ENCODE results near the gene FBXO11.
"Not testable (repeated sequence)": the region's sequence is repeated elsewhere in the genome, so short reads cannot be mapped to it uniquely, and the experiment has no call there.

The FBXO11 gene
- 39.2 to 128 (median 68.9) reads per million in 18 experiments for total RNA-seq

- DNase-seq, result peak; percentile 99
These were observed at the start of gene FBXO11 for GRCh38 chr2:47906157-47907038. FBXO11 (minus strand) TSS chr2:47906498; CDS start chr2:47905720, 778 bp downstream.

DNA sequence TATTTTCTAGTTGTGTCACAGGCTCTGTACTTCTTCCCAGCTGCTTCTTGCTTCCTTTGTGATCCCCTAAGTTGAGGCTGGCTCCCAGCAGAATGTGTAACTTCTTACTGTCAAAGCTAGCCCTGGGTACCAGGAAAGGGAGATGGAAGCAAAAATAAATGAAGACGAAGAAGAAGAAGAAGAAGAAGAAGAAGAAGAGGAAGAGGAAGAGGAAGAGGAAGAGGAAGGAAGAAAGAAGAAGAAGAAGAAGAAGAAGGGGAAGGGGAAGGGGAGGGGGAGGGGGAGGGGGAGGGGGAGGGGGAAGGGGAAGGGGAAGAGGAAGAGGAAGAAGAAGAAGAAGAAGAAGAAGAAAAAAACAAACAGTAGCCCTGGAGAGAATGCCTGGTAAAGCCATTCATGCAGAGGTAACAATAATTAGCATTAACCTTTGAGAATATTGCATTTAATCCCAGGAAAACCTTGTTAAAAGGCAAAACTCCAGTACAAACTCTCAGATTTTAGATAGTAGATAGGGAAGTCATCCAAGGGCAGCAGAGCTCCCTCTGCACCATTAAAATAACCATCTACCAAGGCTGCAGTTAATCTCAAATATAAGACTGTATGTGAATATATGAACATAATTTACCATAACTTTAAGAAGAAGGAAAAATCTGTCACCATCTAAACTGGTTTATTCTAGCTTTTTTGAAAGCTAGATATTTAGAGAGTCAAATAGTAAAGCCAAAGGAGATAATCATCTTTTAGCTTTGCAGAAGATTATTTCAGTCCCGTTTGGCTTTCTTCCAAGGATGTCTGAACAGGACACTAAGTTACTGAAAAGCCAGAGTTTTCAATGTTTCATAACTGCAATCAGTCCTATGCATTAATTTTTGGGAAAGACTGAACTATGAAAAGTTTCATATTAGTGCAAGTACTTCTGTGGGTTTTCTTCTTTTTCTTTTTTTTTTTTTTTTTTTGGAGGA, 44.3 kb upstream of the FBXO11 start:
- DNase-seq, result no peak

GRCh38 chr2:47946593-47946992, 40.3 kb upstream of the FBXO11 start:
- no peak for DNase-seq

DNA sequence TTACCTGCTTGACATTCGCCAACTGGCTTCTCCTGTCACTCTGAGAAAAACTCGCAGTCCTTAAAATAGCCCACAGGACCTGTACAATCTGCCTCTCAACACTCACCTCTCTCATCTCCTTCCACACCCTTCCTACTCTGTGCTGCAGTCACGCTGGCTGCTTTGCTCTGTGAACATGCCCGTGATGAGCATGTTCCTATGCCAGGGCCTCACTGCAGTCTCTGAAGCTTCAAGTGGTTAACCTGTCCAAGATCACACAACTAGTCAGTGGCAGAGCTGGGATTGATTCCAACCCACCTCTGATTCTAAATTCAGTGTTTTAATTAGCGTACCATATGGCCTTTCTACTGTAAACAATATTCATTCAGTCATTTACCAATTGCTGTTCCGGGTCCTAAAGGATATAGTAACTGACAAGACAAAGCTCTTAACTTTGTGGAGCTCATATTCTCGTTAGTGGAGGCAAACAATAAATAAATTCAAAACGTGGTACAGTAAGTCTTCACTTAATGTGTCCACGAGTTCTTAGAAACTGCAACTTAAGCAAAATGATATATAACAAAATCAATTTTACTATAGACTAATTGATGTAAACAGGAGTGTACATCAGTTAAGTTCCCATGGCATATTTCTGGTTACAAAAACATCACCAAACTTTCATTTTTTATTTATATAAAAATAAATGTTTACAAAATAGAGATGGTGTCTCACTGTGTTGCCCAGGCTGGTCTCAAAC, 38.9 kb upstream of the FBXO11 start:
- no peak for DNase-seq

GRCh38 chr2:47941936-47942335, 35.6 kb upstream of the FBXO11 start:
- no peak for DNase-seq

DNA sequence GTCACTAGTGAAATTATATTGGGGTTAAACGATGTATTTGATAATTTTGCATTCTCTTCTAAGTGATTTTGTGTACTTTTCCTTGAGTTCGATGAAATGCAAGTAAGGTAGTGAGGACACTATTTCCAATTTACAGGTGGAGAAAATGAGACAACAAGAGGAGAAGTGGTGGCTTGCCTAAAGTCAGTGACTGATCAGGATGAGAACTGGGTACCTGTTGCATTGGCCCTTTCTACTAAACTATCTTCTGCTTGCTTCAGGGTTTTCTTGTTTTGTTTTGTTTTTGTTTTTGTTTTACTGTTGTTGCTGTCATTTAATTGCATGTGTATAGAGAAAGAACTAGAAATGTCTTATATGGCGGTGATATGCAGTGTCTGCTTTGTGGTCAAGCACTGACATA, 31.4 kb upstream of the FBXO11 start:
- no peak for DNase-seq

GRCh38 chr2:47935071-47935470, 28.8 kb upstream of the FBXO11 start:
- peak in 1 of 2 donors; percentile 53 for DNase-seq

GRCh38 chr2:47918043-47918442, 11.7 kb upstream of the FBXO11 start:
- DNase-seq, result no peak

- peak; percentile 37 to 73 for DNase-seq
These were observed 11.1 kb upstream of the FBXO11 start for GRCh38 chr2:47917276-47917961.

DNA sequence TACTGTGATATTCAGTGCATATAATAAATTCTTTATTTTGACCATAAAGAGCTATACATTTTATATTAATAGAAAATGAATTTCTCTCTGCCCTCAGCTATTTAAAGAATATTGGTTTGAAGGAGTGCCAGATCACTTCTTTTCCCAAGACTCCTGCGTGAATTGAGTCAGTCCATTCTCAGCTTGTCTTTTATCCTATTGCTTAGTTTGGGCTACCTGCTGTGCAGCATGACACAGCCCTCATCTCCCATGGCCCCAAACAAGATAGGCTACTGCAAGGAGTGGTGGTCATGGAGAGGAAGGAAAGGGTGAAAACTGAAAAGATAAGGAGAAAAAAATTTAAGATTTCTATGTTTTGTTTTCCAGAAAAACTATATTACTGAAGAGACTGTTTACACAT, 10.1 kb upstream of the FBXO11 start:
- DNase-seq, result no peak

- DNase-seq, result not testable (repeated sequence)
These were observed 4.4 kb upstream of the FBXO11 start for GRCh38 chr2:47910662-47911061.

GRCh38 chr2:47908682-47909081, 2.4 kb upstream of the FBXO11 start:
- DNase-seq, result no peak

DNA sequence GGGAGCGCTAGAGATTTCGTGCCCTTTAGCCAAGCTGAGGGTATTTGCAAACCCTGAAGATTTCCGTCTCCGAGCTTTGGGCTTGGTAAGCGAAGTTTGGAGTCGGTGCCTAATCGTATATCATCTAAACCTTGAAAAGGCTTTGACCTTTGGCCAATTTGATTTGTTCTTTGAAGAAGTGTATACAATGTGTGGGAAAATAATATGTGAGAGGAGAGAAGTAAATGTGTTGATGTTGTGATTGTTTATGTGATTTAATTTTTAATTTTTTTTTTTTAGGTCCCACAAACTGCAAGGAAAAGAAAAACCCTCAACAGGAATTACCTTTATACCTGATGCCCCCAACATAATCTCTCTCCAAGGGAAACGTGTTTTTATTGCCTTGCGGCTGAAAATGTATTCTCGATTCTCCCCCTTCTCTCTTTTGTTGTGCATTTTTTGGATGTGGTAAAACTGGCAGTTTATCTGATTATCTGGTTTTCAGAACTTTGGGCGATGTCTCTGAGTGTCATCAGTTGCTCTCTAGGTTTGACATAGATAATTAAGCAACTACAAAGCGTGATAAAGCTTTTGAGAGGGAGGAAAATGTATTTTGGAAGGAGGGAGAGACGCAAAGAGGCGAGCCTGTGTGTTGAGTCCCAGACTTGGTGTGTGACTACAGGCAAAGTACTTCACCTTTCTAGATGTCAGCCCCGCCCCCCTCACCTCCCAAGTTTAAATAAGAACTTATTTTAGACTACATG, 912 bp upstream of the FBXO11 start:
- peak in 1 of 2 donors; percentile 17 for DNase-seq

DNA sequence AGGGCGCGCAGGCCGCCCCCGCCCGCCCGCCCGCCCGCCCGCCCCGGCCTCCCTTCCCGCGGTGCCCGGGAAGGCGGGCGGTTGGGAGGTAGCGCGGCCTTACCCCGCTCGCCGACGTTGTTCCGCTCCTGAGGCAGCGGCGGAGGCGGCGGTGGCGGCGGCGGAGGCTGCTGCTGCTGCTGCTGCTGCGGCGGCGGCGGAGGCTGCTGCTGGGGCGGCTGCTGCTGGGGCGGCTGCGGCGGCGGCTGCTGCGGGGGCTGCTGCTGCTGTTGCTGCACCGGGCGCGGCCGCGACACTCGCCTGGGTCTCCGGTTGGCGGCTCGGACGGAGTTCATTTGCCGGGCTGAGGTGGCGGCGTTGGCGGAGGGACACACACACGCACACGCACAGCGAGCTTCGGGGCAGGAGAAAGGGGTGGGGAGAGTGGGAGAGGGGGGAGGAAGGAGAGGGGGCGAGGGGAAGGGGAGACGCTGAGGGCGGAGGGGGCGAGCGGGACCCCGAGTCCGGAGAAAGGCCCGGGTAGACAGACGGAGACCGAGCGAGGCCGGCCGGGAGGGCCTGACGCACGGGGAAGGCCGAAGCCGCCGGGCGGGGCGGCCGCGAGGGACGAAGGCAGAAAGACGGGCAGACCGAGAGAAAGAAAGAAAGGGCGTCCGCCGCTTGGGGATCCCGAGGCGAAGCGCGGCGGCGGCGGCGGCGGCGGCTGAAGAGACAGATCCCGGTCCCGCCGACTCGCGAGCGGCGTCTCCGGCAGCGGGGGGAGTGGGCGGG, 727 bp downstream of the FBXO11 start:
- peak; percentile 43 to 62 for DNase-seq

GRCh38 chr2:47903781-47904490, 2.4 kb downstream of the FBXO11 start:
- no peak for DNase-seq

- DNase-seq, result not testable (repeated sequence)
These were observed 4.4 kb downstream of the FBXO11 start for GRCh38 chr2:47901892-47902291.

DNA sequence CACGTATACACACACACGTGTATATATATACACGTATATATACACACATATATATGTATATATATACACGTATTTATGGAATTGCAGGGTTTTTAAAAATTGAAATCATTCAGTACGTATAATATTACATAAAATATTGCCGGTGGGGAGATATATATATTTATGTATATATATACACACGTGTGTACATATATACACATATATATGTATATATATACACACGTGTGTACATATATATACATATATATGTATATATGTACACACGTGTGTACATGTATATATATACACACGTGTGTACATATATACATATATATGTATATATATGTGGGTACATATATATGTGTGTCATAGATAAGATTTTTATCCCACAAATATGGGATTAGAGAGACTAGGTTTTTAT, 5.4 kb downstream of the FBXO11 start:
- DNase-seq, result no peak

DNA sequence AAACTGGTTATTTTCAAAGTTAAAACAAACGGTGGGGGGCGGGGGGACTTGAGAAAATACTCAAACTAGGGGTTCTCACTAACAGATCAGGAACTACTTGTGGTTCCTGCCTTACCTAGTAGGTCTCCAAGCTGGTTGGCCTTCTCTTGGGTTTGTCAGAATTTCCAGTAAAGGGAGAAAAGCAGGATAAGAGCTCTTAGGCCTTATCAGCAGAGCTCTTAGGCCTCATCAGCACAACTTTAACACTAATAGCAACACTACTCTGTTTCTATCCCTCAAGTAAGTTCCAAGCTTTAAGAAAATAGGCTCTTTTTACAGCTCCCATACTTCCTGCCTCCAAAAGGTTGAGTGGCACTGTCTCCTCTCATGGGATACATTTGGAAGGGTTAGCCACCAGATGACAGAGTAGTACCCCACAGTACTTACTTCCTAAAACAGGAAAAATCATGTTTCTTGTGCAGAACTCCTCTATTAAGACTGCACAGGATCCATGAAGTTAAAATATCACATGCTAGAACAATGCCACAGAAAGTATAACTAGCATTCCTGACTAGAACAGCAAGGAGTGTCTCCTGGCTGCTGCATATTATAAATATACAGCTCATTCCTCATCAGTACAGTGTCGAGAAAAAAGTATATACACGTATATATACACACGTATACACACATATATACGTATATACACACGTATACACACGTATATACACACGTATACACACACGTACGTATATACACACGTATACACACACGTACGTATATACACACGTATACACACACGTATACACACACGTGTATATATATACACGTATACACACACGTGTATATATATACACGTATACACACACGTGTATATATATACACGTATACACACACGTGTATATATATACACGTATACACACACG, 6.1 kb downstream of the FBXO11 start:
- peak in 1 of 2 donors; percentile 20 for DNase-seq
